NCI-H748 (cell line): Measurements from ENCODE around the gene CDH13.

Source experiments
- DNase-seq: peaks from one replicate; lab custom pipeline; 2025; ENCODE audit not compliant: unreplicated experiment; lab: John Stamatoyannopoulos, UW

CDH13 gene

GRCh38 chr16:82735673-82736091 is 108.9 kb downstream of the CDH13 start:
- DNase-seq: no peak

- DNase-seq: no peak
These were observed 109.5 kb downstream of the CDH13 start for GRCh38 chr16:82736224-82736623.

GRCh38 chr16:82738699-82739098 is 111.9 kb downstream of the CDH13 start:
- DNase-seq: no peak

- no peak for DNase-seq
These were observed 114.4 kb downstream of the CDH13 start for GRCh38 chr16:82741073-82741615.

- DNase-seq: no peak
These were observed 118.2 kb downstream of the CDH13 start for GRCh38 chr16:82744958-82745357.

- DNase-seq: peak; percentile 12
These were observed 121.3 kb downstream of the CDH13 start for GRCh38 chr16:82748026-82748425.

GRCh38 chr16:82750068-82750467 is 123.3 kb downstream of the CDH13 start:
- peak; percentile 18 for DNase-seq

GRCh38 chr16:82751020-82751419 is 124.3 kb downstream of the CDH13 start:
- DNase-seq: no peak

- no peak for DNase-seq
These were observed 125.4 kb downstream of the CDH13 start for GRCh38 chr16:82752172-82752571.

- no peak for DNase-seq
These were observed 127.1 kb downstream of the CDH13 start for GRCh38 chr16:82753821-82754220.

- no peak for DNase-seq
These were observed 128.1 kb downstream of the CDH13 start for GRCh38 chr16:82754716-82755513.

GRCh38 chr16:82755570-82756282 is 129.0 kb downstream of the CDH13 start:
- no peak for DNase-seq

GRCh38 chr16:82756283-82756599 is 129.5 kb downstream of the CDH13 start:
- no peak for DNase-seq

GRCh38 chr16:82758406-82758805 is 131.6 kb downstream of the CDH13 start:
- no peak for DNase-seq

- no peak for DNase-seq
These were observed 132.1 kb downstream of the CDH13 start for GRCh38 chr16:82758904-82759303.

- no peak for DNase-seq
These were observed 134.5 kb downstream of the CDH13 start for GRCh38 chr16:82761236-82761635.

GRCh38 chr16:82761858-82762257 is 135.1 kb downstream of the CDH13 start:
- peak; percentile 9 for DNase-seq

GRCh38 chr16:82763371-82763770 is 136.6 kb downstream of the CDH13 start:
- DNase-seq: no peak

GRCh38 chr16:82767198-82767597 is 140.4 kb downstream of the CDH13 start:
- no peak for DNase-seq

- no peak for DNase-seq
These were observed 141.0 kb downstream of the CDH13 start for GRCh38 chr16:82767808-82768207.

GRCh38 chr16:82769845-82770244 is 143.1 kb downstream of the CDH13 start:
- peak; percentile 7 for DNase-seq

GRCh38 chr16:82772215-82772614 is 145.4 kb downstream of the CDH13 start:
- no peak for DNase-seq
